ENCODE measurements around the gene FKBP1A.

DNA sequence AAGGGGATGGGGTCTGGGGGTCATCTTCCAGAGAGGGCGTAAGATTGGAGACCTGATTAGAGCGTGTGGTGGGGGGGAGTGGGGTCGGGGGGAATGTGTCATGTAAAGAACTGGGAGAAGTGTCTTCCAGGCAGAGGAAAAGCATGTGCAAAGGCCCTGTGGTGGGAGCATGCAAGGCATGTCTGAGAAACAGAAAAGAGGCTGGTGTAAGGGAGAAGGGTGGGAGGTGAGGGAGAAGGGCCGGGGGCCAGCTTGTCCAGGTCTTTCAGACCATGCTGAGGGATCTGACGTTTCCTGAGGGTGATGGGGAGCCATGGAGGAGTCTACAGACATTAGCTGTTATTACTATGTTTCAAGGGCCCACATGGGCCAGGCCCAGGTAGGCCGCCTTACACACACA is 30.4 kb upstream of the FKBP1A start:
- TF ChIP-seq, protein P1, sequence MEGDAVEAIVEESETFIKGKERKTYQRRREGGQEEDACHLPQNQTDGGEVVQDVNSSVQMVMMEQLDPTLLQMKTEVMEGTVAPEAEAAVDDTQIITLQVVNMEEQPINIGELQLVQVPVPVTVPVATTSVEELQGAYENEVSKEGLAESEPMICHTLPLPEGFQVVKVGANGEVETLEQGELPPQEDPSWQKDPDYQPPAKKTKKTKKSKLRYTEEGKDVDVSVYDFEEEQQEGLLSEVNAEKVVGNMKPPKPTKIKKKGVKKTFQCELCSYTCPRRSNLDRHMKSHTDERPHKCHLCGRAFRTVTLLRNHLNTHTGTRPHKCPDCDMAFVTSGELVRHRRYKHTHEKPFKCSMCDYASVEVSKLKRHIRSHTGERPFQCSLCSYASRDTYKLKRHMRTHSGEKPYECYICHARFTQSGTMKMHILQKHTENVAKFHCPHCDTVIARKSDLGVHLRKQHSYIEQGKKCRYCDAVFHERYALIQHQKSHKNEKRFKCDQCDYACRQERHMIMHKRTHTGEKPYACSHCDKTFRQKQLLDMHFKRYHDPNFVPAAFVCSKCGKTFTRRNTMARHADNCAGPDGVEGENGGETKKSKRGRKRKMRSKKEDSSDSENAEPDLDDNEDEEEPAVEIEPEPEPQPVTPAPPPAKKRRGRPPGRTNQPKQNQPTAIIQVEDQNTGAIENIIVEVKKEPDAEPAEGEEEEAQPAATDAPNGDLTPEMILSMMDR (IDR thresholded peaks at IDR 0.05; ENCODE audit: extremely low read depth in 1 of 2, insufficient read depth in 1 of 2, low read depth in 1 of 2, low read length in 2 of 2), result no peak
- TF ChIP-seq JUN (IDR thresholded peaks at IDR 0.05; ENCODE audit: borderline replicate concordance, insufficient read depth, insufficient read length, low read depth), result no peak
- TF ChIP-seq MYC (IDR thresholded peaks at IDR 0.05; ENCODE audit: low read depth, low read length), result no peak
- TF ChIP-seq POLR2AphosphoS5 (IDR thresholded peaks at IDR 0.05; ENCODE audit: insufficient read depth, low read depth, low read length), result no peak
- TF ChIP-seq FOS (IDR thresholded peaks at IDR 0.05; ENCODE audit: borderline replicate concordance, insufficient read depth, low read length), result no peak
- no peak for TF ChIP-seq POLR2A (IDR thresholded peaks at IDR 0.05; ENCODE audit: low read depth, low read length)
- no peak for TF ChIP-seq EZH2 (IDR thresholded peaks at IDR 0.05; ENCODE audit: borderline replicate concordance, low read depth, low read length, severe bottlenecking)
- TF ChIP-seq GATA2 (IDR thresholded peaks at IDR 0.05; ENCODE audit: insufficient read depth, insufficient read length, low read depth, low read length), result no peak

Measured in endothelial cell of umbilical vein (primary cell).